NCI-H2196 (cell line): ENCODE results near the gene MINDY4.

Source experiments
- DNase-seq: peaks from one replicate; lab custom pipeline; 2025; ENCODE audit not compliant: unreplicated experiment; lab: John Stamatoyannopoulos, UW

Gene MINDY4

GRCh38 chr7:30851651-30852307 lies 80.6 kb downstream of the MINDY4 start:
- no peak for DNase-seq

GRCh38 chr7:30852308-30852684 lies 81.1 kb downstream of the MINDY4 start:
- DNase-seq, result no peak

- no peak for DNase-seq
Observed at GRCh38 chr7:30852744-30853288, 81.6 kb downstream of the MINDY4 start.

- no peak for DNase-seq
Observed at GRCh38 chr7:30853576-30853975, 82.4 kb downstream of the MINDY4 start.

- no peak for DNase-seq
Observed at GRCh38 chr7:30855936-30856335, 84.7 kb downstream of the MINDY4 start.

GRCh38 chr7:30858576-30858975 lies 87.4 kb downstream of the MINDY4 start:
- no peak for DNase-seq

GRCh38 chr7:30859202-30859939 lies 88.2 kb downstream of the MINDY4 start:
- DNase-seq, result no peak

- DNase-seq, result no peak
Observed at GRCh38 chr7:30859940-30860496, 88.8 kb downstream of the MINDY4 start.

GRCh38 chr7:30861612-30862011 lies 90.4 kb downstream of the MINDY4 start:
- no peak for DNase-seq

GRCh38 chr7:30862995-30863705 lies 91.9 kb downstream of the MINDY4 start:
- no peak for DNase-seq

GRCh38 chr7:30863706-30864035 lies 92.5 kb downstream of the MINDY4 start:
- no peak for DNase-seq

GRCh38 chr7:30864101-30864500 lies 92.9 kb downstream of the MINDY4 start:
- no peak for DNase-seq

- no peak for DNase-seq
Observed at GRCh38 chr7:30865076-30865475, 93.9 kb downstream of the MINDY4 start.

GRCh38 chr7:30865821-30866220 lies 94.6 kb downstream of the MINDY4 start:
- DNase-seq, result no peak

GRCh38 chr7:30866939-30867338 lies 95.7 kb downstream of the MINDY4 start:
- no peak for DNase-seq

- no peak for DNase-seq
Observed at GRCh38 chr7:30867483-30867882, 96.3 kb downstream of the MINDY4 start.

GRCh38 chr7:30869794-30870611 lies 98.8 kb downstream of the MINDY4 start:
- no peak for DNase-seq

GRCh38 chr7:30870821-30871518 lies 99.8 kb downstream of the MINDY4 start:
- DNase-seq, result no peak

- no peak for DNase-seq
Observed at GRCh38 chr7:30871655-30872054, 100.4 kb downstream of the MINDY4 start.

GRCh38 chr7:30873207-30873606 lies 102.0 kb downstream of the MINDY4 start:
- no peak for DNase-seq
